Neuronal stem cell (in vitro differentiated cells): Measurements from ENCODE around the gene BCL2L1.

ENCODE experiments used
- DNase-seq: peaks from one replicate; pipeline ENCODE4 v3.0.0-alpha.2; 2013; ENCODE audit warnings: low spot score
- H2AFZ ChIP-seq: one replicate; pipeline ENCODE4 v1.6.1; 2013; ENCODE audit warnings: mild to moderate bottlenecking, low read length, inconsistent platforms
- H2AK5ac ChIP-seq: 2 replicates; pipeline ENCODE4 v1.6.1; 2013; ENCODE audit warnings: low read depth, mild to moderate bottlenecking, inconsistent platforms, low read length, moderate library complexity, mixed read lengths
- H2BK120ac ChIP-seq: 2 replicates; pipeline ENCODE4 v1.6.1; 2013; ENCODE audit warnings: low read depth, mild to moderate bottlenecking, inconsistent platforms, low read length, moderate library complexity, mixed read lengths
- H2BK12ac ChIP-seq: one replicate; pipeline ENCODE4 v1.6.1; 2013; ENCODE audit warnings: low read length, inconsistent platforms
- H2BK15ac ChIP-seq: 2 replicates; pipeline ENCODE4 v1.6.1; 2013; ENCODE audit warnings: mild to moderate bottlenecking, low read length, inconsistent platforms, mixed read lengths
- H2BK5ac ChIP-seq: one replicate; pipeline ENCODE4 v1.6.1; 2013; ENCODE audit warnings: inconsistent platforms, mild to moderate bottlenecking, low read length, moderate library complexity
- H3K14ac ChIP-seq: one replicate; pipeline ENCODE4 v1.6.1; 2013; ENCODE audit warnings: low read length, inconsistent platforms
- H3K18ac ChIP-seq: 2 replicates; pipeline ENCODE4 v1.6.1; 2013; ENCODE audit warnings: low read length, inconsistent platforms
- H3K23ac ChIP-seq: 2 replicates; pipeline ENCODE4 v1.6.1; 2013; ENCODE audit warnings: low read depth, mild to moderate bottlenecking, mixed read lengths, low read length, inconsistent platforms; ENCODE audit not compliant: poor library complexity
- H3K27ac ChIP-seq: replicated peaks from 3 replicates; pipeline ENCODE4 v1.5.1; 2013; ENCODE audit warnings: low read length, inconsistent platforms
- H3K27me3 ChIP-seq, 3 experiments: 2 replicates each; pipeline ENCODE4 v1.6.1; 2013; ENCODE audit warnings: low read length in 3 of 3, mild to moderate bottlenecking in 2 of 3, inconsistent platforms in 1 of 3, low read depth in 1 of 3, mixed read lengths in 1 of 3, moderate library complexity in 1 of 3; ENCODE audit not compliant: control insufficient read depth in 3 of 3, insufficient read depth in 3 of 3
- H3K36me3 ChIP-seq, 2 donors: replicated peaks in 1 of 2; 2 replicates each; pipeline ENCODE4 v1.6.1; 2013; ENCODE audit warnings: low read length in 2 of 2; ENCODE audit not compliant: control insufficient read depth in 2 of 2, insufficient read depth in 2 of 2
- H3K4ac ChIP-seq: 2 replicates; pipeline ENCODE4 v1.6.1; 2013; ENCODE audit warnings: inconsistent platforms, mild to moderate bottlenecking, low read length, moderate library complexity
- H3K4me1 ChIP-seq, 2 donors: 1 replicate in 1 of 2; 2 replicates in 1 of 2; pipeline ENCODE4 v1.6.1; 2013; ENCODE audit warnings: low read length in 2 of 2, low read depth in 1 of 2; ENCODE audit not compliant: control insufficient read depth in 2 of 2, insufficient read depth in 1 of 2
- H3K4me2 ChIP-seq: one replicate; pipeline ENCODE4 v1.6.1; 2013; ENCODE audit warnings: mild to moderate bottlenecking, low read length, inconsistent platforms; ENCODE audit not compliant: insufficient read depth, poor library complexity, severe bottlenecking
- H3K4me3 ChIP-seq, 2 donors: 2 replicates each; pipeline ENCODE4 v1.5.1; 2013; ENCODE audit warnings: low read length in 2 of 2, mild to moderate bottlenecking in 2 of 2, inconsistent platforms in 1 of 2, moderate library complexity in 1 of 2
- H3K79me1 ChIP-seq: one replicate; pipeline ENCODE4 v1.6.1; 2013; ENCODE audit warnings: low read depth, mild to moderate bottlenecking, inconsistent platforms, low read length, moderate library complexity
- H3K9ac ChIP-seq: one replicate; pipeline ENCODE4 v1.6.1; 2013; ENCODE audit warnings: mild to moderate bottlenecking, low read depth, low read length, inconsistent platforms; ENCODE audit not compliant: poor library complexity
- H3K9me3 ChIP-seq, 2 donors: replicated peaks in 1 of 2; 2 replicates each; pipeline versions ENCODE3 to v1.6.1; 2013; ENCODE audit warnings: low read length in 2 of 2, mild to moderate bottlenecking in 2 of 2, inconsistent platforms in 1 of 2, low read depth in 1 of 2, mixed read lengths in 1 of 2, moderate library complexity in 1 of 2; ENCODE audit not compliant: control insufficient read depth in 2 of 2, insufficient read depth in 1 of 2
- H4K8ac ChIP-seq: one replicate; pipeline ENCODE4 v1.6.1; 2013; ENCODE audit warnings: low read depth, mild to moderate bottlenecking, inconsistent platforms, low read length, moderate library complexity
- H4K91ac ChIP-seq: one replicate; pipeline ENCODE4 v1.6.1; 2013; ENCODE audit warnings: low read length, low read depth, mild to moderate bottlenecking, inconsistent platforms; ENCODE audit not compliant: poor library complexity
- WGBS, 2 donors: extraction: QIAGEN DNeasy Blood & Tissue Kit; methylation state at CpG; one replicate each; pipeline ENCODE4 v1.1.7; 2013; ENCODE audit warnings: missing lambda C conversion rate in 2 of 2, mixed read lengths in 1 of 2; ENCODE audit not compliant: insufficient read length in 2 of 2, insufficient replicate concordance in 1 of 2; ENCODE audit errors: extremely low coverage in 2 of 2; 5-methylcytosine and 5-hydroxymethylcytosine counted together

The BCL2L1 gene

GRCh38 chr20:31708736-31709534 lies 13.7 kb downstream of the BCL2L1 start:
- no peak overlapping the region for H3K4me3 ChIP-seq
- peaks cover 7% of the 10 kb centered on the region for H3K79me1 ChIP-seq
- no peak for DNase-seq
- no peak overlapping the region for H3K4me2 ChIP-seq
- H3K23ac ChIP-seq, result no peak overlapping the region
- no peak overlapping the region for H2BK120ac ChIP-seq
- H3K9ac ChIP-seq, result no peak overlapping the region
- H3K27ac ChIP-seq, result no peak overlapping the region
- no peak overlapping the region for H3K18ac ChIP-seq
- peaks cover 12 to 14% of the 10 kb centered on the region in 2 donors for H3K4me1 ChIP-seq
- peaks cover 7 to 83% of the 10 kb centered on the region in 2 donors for H3K36me3 ChIP-seq
- no peak overlapping the region for H2AFZ ChIP-seq
- H4K8ac ChIP-seq, result no peak overlapping the region
- H3K4ac ChIP-seq, result no peak overlapping the region
- H2BK15ac ChIP-seq, result no peak overlapping the region
- no peak overlapping the region for H4K91ac ChIP-seq
- H2AK5ac ChIP-seq, result no peak overlapping the region
- H2BK5ac ChIP-seq, result no peak overlapping the region
- H3K14ac ChIP-seq, result no peak overlapping the region
- H3K27me3 ChIP-seq, result no peaks in the 10 kb centered on the region
- no peak overlapping the region for H2BK12ac ChIP-seq
- WGBS, 2 donors, result no CpG with 5 or more reads among the region's 11 CpGs
- no peaks in the 10 kb centered on the region for H3K9me3 ChIP-seq

- Histone ChIP-seq H3K14ac (no peak overlapping the region), H4K8ac (no peak overlapping the region), H3K27ac (no peak overlapping the region), H2BK5ac (no peak overlapping the region), H3K9me3 (no peaks in the 10 kb centered on the region), H3K4me2 (no peak overlapping the region), H3K27me3 (no peaks in the 10 kb centered on the region), H3K79me1 (peaks cover 7% of the 10 kb centered on the region), H2BK120ac (no peak overlapping the region), H3K9ac (no peak overlapping the region), H2AK5ac (no peak overlapping the region), H2BK12ac (no peak overlapping the region), H3K23ac (no peak overlapping the region), H3K18ac (no peak overlapping the region), H3K4ac (no peak overlapping the region), H2BK15ac (no peak overlapping the region), H2AFZ (no peak overlapping the region), H3K4me3 (no peak overlapping the region), H4K91ac (no peak overlapping the region), H3K4me1 (peaks cover 10 to 13% of the 10 kb centered on the region in 2 donors), H3K36me3 (peaks cover 5 to 77% of the 10 kb centered on the region in 2 donors)
- DNase-seq, result no peak
- WGBS, 2 donors, result no CpG with 5 or more reads among the region's 2 CpGs
Measured at GRCh38 chr20:31707994-31708735, 14.5 kb downstream of the BCL2L1 start.

- H2BK120ac ChIP-seq, result no peak overlapping the region
- peaks cover 5 to 75% of the 10 kb centered on the region in 2 donors for H3K36me3 ChIP-seq
- no peaks in the 10 kb centered on the region for H3K27me3 ChIP-seq
- H3K9me3 ChIP-seq, result no peaks in the 10 kb centered on the region
- H2BK5ac ChIP-seq, result no peak overlapping the region
- H2BK12ac ChIP-seq, result no peak overlapping the region
- H3K23ac ChIP-seq, result no peak overlapping the region
- H2AK5ac ChIP-seq, result no peak overlapping the region
- no peak overlapping the region for H4K8ac ChIP-seq
- H3K4me1 ChIP-seq, result peaks cover 4 to 6% of the 10 kb centered on the region in 2 donors
- H3K14ac ChIP-seq, result no peak overlapping the region
- H2BK15ac ChIP-seq, result no peak overlapping the region
- WGBS, 2 donors, result no CpG with 5 or more reads among the region's 5 CpGs
- peaks cover 7% of the 10 kb centered on the region for H3K79me1 ChIP-seq
- H3K18ac ChIP-seq, result no peak overlapping the region
- no peak for DNase-seq
- no peak overlapping the region for H4K91ac ChIP-seq
- no peak overlapping the region for H3K27ac ChIP-seq
- no peak overlapping the region for H3K4me3 ChIP-seq
- no peak overlapping the region for H2AFZ ChIP-seq
- H3K9ac ChIP-seq, result no peak overlapping the region
- no peak overlapping the region for H3K4ac ChIP-seq
- no peak overlapping the region for H3K4me2 ChIP-seq
Measured at GRCh38 chr20:31707258-31707615, 15.4 kb downstream of the BCL2L1 start.

- peaks cover 0 to 2% of the 10 kb centered on the region in 2 donors for H3K4me1 ChIP-seq
- H3K23ac ChIP-seq, result no peak overlapping the region
- no peaks in the 10 kb centered on the region for H3K27me3 ChIP-seq
- H3K4me3 ChIP-seq, result no peak overlapping the region
- H3K79me1 ChIP-seq, result peaks cover 7% of the 10 kb centered on the region
- H2AFZ ChIP-seq, result no peak overlapping the region
- DNase-seq, result no peak
- H3K9me3 ChIP-seq, result no peaks in the 10 kb centered on the region
- no peak overlapping the region for H2BK5ac ChIP-seq
- H3K4ac ChIP-seq, result no peak overlapping the region
- no peak overlapping the region for H3K18ac ChIP-seq
- no peak overlapping the region for H2AK5ac ChIP-seq
- H2BK12ac ChIP-seq, result no peak overlapping the region
- H3K27ac ChIP-seq, result no peak overlapping the region
- H4K8ac ChIP-seq, result no peak overlapping the region
- H3K4me2 ChIP-seq, result no peak overlapping the region
- WGBS, 2 donors, result no CpG with 5 or more reads among the region's 2 CpGs
- no peak overlapping the region for H3K9ac ChIP-seq
- no peak overlapping the region for H4K91ac ChIP-seq
- H3K36me3 ChIP-seq, result peaks cover 5 to 74% of the 10 kb centered on the region in 2 donors
- no peak overlapping the region for H3K14ac ChIP-seq
- H2BK120ac ChIP-seq, result no peak overlapping the region
- no peak overlapping the region for H2BK15ac ChIP-seq
Measured at GRCh38 chr20:31706607-31707257, 15.9 kb downstream of the BCL2L1 start.
